BJ (cell line): Measurements from ENCODE around the gene DEAF1. TPM values are rescaled to one million over a fixed set of nuclear protein-coding genes. Genes with fewer than 3 reads are reported as not detected.
"Not testable (repeated sequence)": the region's sequence is repeated elsewhere in the genome, so short reads cannot be mapped to it uniquely, and the experiment has no call there.

Experiments
- CTCF ChIA-PET: fragments of 350-600 bp; formaldehyde crosslinking; extraction: SDS; loops from one replicate; lab custom pipeline; 2021; ENCODE audit warnings: antibody characterized with exemption, inconsistent platforms; lab: Yijun Ruan, JAX
- POLR2A ChIA-PET: fragments of 300-600 bp; sonication (Branson Sonifier 250); formaldehyde crosslinking; extraction: SDS; loops from one replicate; lab custom pipeline; 2021; ENCODE audit warnings: antibody characterized with exemption; lab: Charles Lee
- DNase-seq: peaks from one replicate; pipeline ENCODE4 v3.0.0-alpha.2; 2011; ENCODE audit warnings: low read depth
- H3K27me3 ChIP-seq: 2 replicates; pipeline ENCODE4 v1.6.0; 2011; ENCODE audit warnings: low read length; ENCODE audit not compliant: control insufficient read depth, insufficient read depth
- H3K36me3 ChIP-seq: 2 replicates; pipeline ENCODE4 v1.5.1; 2011; ENCODE audit warnings: low read length; ENCODE audit not compliant: control insufficient read depth, insufficient read depth
- H3K4me3 ChIP-seq: 2 replicates; pipeline ENCODE4 v1.5.1; 2011; ENCODE audit warnings: low read depth, mild to moderate bottlenecking, control low read depth, low read length
- CTCF ChIP-seq: IDR thresholded peaks from 2 replicates; pipeline ENCODE4 v1.5.1; 2011; ENCODE audit warnings: low read depth, mild to moderate bottlenecking, control low read depth, inconsistent platforms, low read length, moderate library complexity; ENCODE audit not compliant: insufficient read depth
- polyA minus RNA-seq: library from RNA; depleted of rRNA, polyadenylated mRNA; stranded (reverse); fragments of >200 nt; gene quantifications from 2 replicates; pipeline ENCODE4 v1.2.3, GENCODE V29; 2011; rRNA and poly(A)+ RNA removed
- polyA plus RNA-seq: library from polyadenylated mRNA; depleted of rRNA; stranded (reverse); fragments of >200 nt; gene quantifications from 2 replicates; pipeline ENCODE4 v1.2.3, GENCODE V29; 2011; rRNA removed

Gene DEAF1
- polyA plus RNA-seq (18.5 and 27.7 TPM in 2 replicates), polyA minus RNA-seq (16.7 and 26.4 TPM in 2 replicates)

GRCh38 chr11:694563-695287, at the start of gene DEAF1:
Gene DEAF1, minus strand, starts transcription at chr11:695222. Its CDS starts 175 bp downstream, at chr11:695047.
- peak within 1 kb of the TSS; percentile 81 for H3K4me3 ChIP-seq
- H3K36me3 ChIP-seq: peaks cover 4% of the 10 kb centered on the region
- TF ChIP-seq CTCF: no peak
- ChIA-PET POLR2A (interaction anchor here (0.8 kb wide), 2 partner anchors 21 to 131 kb away, joined by 3 to 6 read pairs; no protein-coding TSS in a partner anchor), CTCF (interaction anchor here (1.3 to 5.1 kb wide), 3 partner anchors 10 to 34 kb away, joined by 3 to 40 read pairs (median 3); partner anchors contain the start of gene EPS8L2)
- DNase-seq: peak; percentile 51
- H3K27me3 ChIP-seq: no peaks in the 10 kb centered on the region

GRCh38 chr11:742571-743201, 47.7 kb upstream of the DEAF1 start:
- Histone ChIP-seq H3K4me3 (no peak overlapping the region), H3K36me3 (no peaks in the 10 kb centered on the region), H3K27me3 (no peaks in the 10 kb centered on the region)
- POLR2A ChIA-PET: no interaction called here
- CTCF ChIA-PET: no interaction called here
- DNase-seq: no peak
- no peak for TF ChIP-seq CTCF

- no peaks in the 10 kb centered on the region for H3K36me3 ChIP-seq
- H3K4me3 ChIP-seq: no peak overlapping the region
- ChIA-PET CTCF (no interaction called here), POLR2A (no interaction called here)
- DNase-seq: no peak
- H3K27me3 ChIP-seq: no peaks in the 10 kb centered on the region
- TF ChIP-seq CTCF: no peak
These were observed 47.1 kb upstream of the DEAF1 start for GRCh38 chr11:742156-742546.

GRCh38 chr11:737899-738298, 42.9 kb upstream of the DEAF1 start:
- DNase-seq, H3K27me3 ChIP-seq, H3K4me3 ChIP-seq, POLR2A ChIA-PET, H3K36me3 ChIP-seq: not testable (repeated sequence)
- CTCF ChIA-PET: interaction anchor here (0.9 to 3.4 kb wide), 2 partner anchors 9 to 10 kb away, joined by 4 to 22 read pairs; partner anchors contain the start of gene TALDO1

- H3K36me3 ChIP-seq: no peaks in the 10 kb centered on the region
- TF ChIP-seq CTCF: no peak
- ChIA-PET CTCF (interaction anchor here (0.9 to 3.4 kb wide), 2 partner anchors 10 kb away, joined by 4 to 22 read pairs; partner anchors contain the start of gene TALDO1), POLR2A (no interaction called here)
- no peak for DNase-seq
- peaks cover 1% of the 10 kb centered on the region for H3K27me3 ChIP-seq
- no peak overlapping the region for H3K4me3 ChIP-seq
These were observed 42.3 kb upstream of the DEAF1 start for GRCh38 chr11:737366-737765.

- H3K27me3 ChIP-seq, POLR2A ChIA-PET, CTCF ChIA-PET, DNase-seq, H3K36me3 ChIP-seq, H3K4me3 ChIP-seq: not testable (repeated sequence)
These were observed 39.5 kb upstream of the DEAF1 start for GRCh38 chr11:734541-734940.
